Breast epithelium (tissue), 3 donors: ENCODE measurements around the gene KRTAP25-1.

Experiments
- POLR2A ChIP-seq: fragments of 450-650 bp; IDR thresholded peaks from one replicate; pipeline ENCODE4 v1.6.1; 2016; ENCODE audit warnings: antibody characterized with exemption, mild to moderate bottlenecking, moderate library complexity
- POLR2AphosphoS5 ChIP-seq, 3 donors: sonication (generic); formaldehyde crosslinking; IDR thresholded peaks; one replicate each; pipeline ENCODE4 v1.6.1; 2017; ENCODE audit warnings: antibody characterized with exemption in 3 of 3
- TF ChIP-seq, protein P1 (sequence below), 3 donors: fragments of 450-650 bp; IDR thresholded peaks; one replicate each; pipeline ENCODE4 v1.5.1; 2016 to 2017; ENCODE audit warnings: antibody characterized with exemption in 3 of 3, mild to moderate bottlenecking in 3 of 3, moderate library complexity in 3 of 3

DNA sequence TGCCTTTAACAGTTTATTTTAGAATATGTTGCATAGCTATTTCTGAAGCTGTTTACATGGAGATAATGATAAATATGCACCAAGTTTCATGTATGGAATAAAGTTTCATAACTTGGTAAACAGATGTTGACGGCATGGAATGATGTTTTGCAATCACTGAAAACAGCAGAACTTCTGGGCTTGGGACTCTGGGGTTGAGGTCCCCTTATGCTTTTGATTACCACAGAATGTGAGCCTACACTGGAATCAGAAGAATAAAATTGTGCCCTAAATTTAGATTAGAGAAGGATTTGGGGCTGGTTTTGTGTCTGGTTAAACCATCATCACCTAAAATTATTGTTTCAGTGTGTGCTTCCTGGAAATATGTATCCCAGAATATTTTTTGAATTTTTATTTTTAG is 17.7 kb downstream of the KRTAP25-1 start:
- TF ChIP-seq POLR2A (no peak), POLR2AphosphoS5 (IDR thresholded peaks at IDR 0.05) (no peak)
- TF ChIP-seq, protein P1, sequence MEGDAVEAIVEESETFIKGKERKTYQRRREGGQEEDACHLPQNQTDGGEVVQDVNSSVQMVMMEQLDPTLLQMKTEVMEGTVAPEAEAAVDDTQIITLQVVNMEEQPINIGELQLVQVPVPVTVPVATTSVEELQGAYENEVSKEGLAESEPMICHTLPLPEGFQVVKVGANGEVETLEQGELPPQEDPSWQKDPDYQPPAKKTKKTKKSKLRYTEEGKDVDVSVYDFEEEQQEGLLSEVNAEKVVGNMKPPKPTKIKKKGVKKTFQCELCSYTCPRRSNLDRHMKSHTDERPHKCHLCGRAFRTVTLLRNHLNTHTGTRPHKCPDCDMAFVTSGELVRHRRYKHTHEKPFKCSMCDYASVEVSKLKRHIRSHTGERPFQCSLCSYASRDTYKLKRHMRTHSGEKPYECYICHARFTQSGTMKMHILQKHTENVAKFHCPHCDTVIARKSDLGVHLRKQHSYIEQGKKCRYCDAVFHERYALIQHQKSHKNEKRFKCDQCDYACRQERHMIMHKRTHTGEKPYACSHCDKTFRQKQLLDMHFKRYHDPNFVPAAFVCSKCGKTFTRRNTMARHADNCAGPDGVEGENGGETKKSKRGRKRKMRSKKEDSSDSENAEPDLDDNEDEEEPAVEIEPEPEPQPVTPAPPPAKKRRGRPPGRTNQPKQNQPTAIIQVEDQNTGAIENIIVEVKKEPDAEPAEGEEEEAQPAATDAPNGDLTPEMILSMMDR (IDR thresholded peaks at IDR 0.05): no peak
